ENCODE measurements around the gene PTPRJ.

Gene PTPRJ

DNA sequence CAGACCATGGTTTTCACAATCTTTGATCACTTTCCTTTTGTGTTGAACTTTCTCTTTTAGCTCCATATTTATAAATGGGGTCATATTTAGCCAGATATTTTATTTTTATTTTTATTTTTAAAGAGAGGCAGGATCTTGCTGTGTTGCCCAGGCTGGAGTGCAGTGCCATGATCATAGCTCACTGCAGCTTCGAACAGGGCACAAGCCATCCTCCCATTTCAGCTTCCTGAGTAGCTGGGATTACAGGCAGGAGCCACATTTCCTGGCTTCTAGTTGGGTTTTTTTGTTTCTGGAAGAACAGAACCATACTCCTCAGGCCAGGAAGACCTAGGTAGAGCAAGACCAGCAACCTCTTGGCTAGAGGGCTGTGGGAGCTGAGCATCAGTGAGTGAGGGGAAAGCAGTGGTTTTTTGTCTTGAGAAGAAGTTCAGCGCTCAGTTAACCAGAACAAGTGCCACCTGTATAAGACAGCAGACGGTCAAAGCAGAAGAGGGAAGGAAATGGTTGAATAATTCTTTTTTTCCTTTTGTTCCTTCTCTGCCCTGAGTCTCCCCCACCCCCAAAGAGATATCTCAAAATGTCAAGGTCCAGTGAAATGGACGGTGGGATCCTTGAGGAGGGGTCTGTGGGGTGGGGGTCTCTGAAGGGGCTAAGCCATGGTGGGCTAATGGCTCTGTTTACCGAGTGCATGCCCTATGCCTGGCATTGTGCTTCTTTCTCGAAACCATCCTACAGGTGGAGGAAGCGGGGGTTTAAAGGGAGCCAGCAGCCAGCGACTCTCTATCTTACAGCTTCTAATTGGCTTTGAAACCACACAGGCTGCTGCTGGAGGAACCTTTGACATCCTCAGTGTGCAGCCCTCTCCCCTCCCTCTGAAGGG, 63.0 kb downstream of the PTPRJ start:
- no peak for DNase-seq

DNA sequence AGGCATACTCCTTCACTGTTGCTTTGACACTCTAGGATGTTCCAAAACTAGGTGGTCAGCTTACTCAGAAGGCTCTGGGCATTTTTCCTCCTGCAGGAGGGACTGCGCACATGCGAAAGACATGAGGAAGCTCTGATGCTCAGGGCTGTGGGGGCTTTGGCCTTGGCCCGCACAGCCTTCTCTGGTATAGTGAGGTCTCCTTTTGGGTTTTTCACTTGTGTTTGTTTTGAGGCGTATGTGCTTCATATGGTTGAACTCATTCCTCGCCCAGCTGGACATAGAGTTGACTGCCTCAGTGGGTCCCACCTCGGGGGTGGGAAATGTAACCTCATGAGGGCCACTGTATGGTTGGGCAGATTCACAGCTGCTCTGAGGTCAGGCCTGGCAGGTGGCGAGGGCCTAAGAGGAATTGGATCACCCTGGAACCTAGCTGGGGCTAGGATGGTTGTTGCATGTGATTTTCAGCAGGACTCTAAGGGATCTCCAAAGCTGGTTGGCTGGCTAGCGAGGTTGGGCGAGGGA, 63.7 kb downstream of the PTPRJ start:
- DNase-seq, result no peak

DNA sequence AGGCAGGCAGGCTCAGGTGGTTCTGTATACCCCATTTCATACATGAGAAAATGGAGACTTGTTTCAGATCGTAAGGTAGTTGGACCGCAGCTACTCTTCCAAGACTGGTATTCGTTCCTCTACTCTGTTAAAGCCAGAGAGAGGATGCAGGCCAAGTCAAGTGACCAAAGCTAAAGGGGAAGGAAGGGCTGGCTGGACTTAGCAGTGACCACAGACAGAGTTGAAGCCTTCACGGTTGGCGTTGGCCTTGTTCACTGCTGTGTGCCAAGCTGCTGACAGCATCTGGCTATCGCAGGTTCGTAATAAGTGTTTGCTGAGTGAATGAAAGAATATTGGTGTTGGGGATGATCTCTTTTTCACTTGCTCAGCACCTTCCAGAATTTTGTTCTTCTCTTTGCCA, 64.2 kb downstream of the PTPRJ start:
- no peak for DNase-seq

DNA sequence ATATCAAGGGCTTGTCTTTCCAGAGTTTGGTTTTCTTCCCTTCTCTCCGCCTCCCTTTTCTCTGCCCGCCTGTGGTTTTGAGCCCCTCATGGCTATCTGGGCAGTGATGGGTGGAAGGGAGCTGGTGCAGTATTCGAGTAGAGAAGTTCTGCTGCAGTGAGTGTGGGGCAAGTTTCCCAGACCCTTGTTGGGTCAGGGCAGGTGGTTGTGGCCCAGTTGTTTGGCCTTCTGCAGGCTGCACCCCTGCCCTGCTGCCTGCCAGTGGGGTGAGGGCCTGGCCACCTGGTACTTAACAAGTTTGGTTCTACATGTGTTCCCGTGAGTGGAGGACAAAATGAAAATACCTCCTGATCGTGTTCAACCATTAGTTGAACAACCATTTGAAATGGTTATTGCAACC, 65.2 kb downstream of the PTPRJ start:
- DNase-seq, result no peak

DNA sequence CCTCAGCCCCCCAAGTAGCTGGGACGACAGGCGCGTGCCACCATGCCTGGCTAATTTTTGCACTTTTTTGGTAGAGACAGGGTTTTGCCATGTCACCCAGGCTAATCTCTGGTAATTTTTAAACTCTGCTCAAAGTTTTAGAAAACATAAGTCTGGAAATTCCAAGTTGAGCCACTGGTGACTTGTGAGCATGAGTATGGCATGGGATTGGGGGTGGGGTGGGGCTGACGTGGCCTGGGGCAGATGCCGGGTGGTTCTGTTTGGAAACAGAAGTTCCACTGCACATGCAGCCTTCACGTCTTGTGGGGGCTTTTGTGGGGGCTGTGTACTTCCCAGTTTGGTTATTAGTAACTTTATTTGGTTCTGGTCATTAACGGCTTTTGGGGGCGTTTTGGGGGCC, 67.3 kb downstream of the PTPRJ start:
- no peak for DNase-seq

DNA sequence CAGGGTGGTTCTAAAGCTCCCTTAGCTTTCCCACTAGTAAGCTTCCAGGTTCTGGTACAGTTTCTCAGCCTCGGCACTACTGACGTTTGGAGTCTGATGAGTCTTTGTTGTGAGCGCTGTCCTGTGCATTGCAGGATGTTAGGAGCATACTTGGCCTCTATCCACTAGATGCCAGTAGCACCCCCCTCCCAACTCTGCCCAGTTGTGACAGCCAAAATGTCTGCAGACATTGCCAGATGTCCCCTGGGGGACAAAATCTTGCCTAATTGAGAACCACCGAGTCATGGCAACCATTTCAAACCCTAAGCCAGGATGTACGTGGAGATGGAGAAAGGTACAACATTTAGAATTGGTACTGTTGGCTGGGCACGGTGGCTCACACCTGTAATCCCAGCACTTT, 68.7 kb downstream of the PTPRJ start:
- DNase-seq, result no peak

DNA sequence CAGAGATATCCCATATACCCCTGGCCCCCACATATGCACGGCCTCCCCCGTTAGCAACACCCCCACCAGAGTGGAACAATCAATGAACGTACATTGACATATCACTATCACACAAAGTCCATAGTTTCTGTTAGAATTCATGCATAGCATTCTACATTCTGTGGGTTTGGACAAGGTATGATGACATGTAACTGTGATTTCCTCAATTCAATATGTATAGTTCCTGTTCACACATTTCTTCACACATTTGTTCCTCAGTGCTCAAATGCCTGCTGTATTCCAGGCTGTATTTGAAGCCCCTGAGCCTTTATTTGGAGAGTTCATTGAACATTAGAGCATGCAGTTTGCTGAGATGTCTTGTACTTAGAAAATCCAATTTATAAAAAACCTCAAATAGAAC, 69.9 kb downstream of the PTPRJ start:
- DNase-seq, result peak; percentile 58

DNA sequence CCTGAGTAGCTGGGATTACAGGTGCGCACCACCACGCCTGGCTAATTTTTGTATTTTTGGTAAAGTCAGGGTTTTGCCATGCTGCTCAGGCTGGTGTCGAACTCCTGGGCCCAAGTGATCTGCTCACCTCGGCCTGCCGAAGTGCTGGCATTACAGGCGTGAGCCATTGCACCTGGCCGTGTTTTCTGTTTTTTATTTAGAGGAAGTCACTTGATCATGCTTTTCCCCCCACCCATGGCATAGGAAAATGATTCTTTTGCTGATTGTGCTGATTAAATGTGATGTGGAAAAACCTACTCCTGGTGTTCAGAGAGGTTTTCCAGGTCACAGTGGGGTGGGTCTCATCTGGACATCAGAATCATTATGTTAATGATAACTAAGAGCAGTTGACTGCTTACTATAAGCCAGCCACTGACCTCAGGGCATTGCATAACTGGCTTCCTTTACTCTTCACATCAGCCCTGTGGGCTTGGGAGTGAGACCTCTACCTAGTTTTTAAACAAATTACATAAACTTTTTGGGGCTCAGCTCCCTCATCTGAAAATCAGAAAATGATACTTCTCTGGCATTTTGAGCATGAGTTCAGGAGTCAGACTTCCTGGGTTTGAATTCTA, 71.0 kb downstream of the PTPRJ start:
- DNase-seq, result no peak

DNA sequence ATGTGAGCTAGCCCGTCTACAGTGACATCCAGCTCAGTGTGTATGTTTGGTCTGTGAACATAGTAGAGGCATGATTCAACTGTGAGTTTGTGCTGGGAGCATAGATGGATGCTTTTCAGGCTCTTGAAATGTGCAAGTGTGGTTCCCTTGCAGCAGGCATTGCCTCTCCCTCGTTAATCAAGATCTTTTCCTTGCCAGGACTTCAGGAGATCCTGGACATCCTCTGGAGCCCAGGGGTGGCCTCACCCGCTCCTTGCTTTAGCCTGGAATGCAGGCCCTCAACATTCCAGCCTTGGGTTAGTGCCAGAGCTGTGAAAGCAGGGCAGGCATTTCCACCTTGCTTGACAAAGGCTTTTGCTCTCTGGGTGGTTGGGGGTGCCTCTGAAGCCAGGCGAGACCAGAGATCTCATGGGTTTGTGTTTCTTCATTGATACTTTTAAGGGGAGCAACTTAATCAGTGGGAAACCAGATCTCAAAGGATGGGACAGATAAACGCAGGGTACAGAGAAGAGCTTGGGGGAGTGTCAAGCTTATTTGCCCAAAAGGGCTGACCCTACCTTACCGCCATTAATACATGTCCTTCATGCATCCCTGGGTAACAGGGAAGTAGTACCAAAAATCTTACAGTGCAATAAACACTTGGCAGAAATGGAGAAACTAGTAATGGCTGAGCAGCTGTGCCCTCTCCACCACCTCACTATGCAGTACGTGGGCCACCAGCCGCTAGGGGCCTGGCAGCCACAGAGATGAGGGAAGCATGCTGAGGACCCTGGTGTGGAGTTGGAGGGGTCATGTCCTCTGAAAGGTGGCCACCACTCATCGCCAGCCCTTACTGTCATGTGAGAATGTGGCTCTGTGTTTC, 72.1 kb downstream of the PTPRJ start:
- no peak for DNase-seq

DNA sequence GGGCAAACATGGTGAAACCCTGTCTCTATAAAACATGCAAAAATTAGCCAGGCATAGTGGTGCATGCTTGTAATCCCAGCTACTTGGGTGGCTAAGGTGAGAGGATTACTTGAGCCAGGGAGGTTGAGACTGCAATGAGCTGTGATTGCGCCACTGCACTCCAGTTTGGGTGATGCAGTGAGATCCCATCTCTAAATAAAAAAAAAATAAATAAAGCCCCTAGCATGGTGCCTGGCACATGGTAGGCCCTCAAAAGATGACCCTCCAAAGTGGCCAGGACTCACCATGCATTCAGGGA, 74.6 kb downstream of the PTPRJ start:
- DNase-seq, result no peak

DNA sequence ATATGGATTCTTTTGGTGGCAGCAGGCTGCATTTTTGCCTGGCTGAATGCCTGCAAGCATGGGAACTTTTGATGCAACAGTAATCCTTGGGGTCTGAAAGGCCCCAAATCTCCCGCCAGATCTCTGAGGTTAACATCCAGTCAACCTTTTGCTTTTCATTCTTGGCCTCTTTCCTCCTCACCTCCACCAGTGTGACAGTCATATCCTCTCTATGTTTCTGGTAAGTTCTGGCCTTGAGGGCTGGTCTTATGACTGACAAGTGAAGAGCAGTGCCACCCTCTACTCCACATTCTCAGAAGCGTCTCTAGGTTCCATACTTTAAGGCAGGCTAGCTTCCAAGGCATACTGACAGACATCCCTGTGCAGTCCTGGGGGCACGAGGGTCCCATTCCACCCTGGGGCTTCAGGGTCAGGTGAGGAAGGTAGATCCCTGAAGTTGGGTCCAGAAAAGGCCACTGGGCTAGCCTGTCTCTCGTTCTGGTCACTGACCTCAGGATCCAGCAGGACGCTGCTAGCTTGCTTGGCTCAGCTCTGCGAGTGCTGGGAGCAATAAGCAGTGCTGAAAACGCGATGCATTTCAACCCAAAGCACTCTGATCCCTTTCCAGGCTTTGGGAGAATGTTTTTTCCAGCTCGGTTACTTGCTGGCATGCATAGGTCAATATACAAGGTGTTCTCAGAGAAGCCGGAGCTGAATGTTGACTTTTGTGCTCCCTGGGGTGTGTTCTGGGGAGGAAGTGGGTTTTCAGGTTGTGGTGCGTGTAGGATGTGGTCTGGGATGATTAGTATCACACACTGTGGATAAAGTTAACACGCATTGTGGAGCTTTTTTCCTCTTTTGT, 75.2 kb downstream of the PTPRJ start:
- DNase-seq, result peak; percentile 18

DNA sequence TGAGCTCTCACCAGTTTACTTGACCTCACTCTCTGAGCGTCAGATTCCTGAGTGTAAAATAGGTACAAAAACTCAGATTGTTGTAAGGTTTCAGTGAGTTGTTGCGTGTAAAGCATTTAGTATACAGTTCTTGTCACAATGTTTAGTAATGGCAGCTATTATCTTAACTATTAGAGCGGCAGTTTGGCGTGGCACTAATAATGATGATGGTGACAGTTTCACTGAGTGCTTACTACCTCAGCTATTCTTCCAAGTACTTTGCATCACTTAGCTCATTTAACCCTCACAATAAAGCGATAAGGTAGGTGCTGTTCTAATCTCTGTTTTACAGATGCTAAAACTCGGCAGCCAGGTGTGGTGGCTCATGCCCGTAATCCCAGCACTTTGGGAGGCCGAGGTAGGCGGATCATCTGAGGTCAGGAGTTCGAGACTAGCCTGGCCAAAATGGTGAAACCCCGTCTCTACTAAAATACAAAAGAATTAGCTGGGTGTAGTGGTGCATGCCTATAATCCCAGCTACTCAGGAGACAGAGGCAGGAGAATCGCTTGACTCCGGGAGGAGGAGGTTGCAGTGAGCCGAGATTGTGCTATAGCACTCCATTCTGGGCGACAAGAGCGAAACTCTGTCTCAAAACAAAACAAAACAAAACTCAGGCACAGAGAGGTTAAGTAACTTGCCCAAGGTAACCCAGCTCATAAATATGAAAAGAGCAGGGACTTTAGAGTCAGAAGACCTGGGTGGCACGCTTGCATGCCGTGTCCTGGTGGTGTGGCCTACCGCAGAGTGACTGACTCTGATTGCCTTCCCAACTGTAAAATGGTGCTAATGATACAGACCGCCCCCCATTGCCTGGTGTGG, 76.2 kb downstream of the PTPRJ start:
- DNase-seq, result no peak

DNA sequence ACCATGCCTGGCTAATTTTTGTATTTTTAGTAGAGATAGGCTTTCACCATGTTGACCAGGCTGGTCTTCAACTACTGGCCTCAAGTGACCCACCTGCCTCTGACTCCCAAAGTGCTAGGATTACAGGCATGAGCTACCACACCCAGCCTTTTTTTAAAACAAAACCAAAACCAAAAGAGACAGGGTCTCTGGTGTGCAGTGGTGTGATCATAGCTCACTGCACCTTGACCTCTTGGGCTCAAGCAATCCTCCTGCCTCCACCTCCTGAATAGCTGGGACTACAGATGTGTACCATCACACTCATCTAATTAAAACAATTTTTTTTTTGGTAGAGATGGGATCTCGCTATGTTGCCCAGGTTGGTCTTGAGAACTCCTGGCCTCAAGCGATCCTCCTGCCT, 77.7 kb downstream of the PTPRJ start:
- no peak for DNase-seq

DNA sequence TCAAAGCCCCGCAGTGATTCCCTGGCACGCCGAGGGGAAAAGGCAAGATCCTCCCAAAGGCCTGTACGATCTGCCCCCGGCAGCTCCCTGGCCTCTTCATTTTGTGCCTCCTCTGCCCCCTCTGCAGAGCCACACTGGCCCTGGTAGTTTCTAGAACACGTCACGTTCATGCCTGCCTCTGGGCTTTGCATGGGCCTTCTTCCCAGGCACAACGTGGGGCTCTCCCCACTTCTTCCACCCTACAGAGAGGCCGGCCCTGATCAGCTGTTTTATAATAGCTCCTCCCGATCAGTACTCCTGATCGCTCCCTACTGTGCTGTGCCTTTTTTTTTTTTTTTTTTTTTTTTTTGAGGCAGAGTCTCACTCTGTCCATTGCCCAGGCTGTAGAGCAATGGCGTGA, 78.4 kb downstream of the PTPRJ start:
- DNase-seq, result no peak

DNA sequence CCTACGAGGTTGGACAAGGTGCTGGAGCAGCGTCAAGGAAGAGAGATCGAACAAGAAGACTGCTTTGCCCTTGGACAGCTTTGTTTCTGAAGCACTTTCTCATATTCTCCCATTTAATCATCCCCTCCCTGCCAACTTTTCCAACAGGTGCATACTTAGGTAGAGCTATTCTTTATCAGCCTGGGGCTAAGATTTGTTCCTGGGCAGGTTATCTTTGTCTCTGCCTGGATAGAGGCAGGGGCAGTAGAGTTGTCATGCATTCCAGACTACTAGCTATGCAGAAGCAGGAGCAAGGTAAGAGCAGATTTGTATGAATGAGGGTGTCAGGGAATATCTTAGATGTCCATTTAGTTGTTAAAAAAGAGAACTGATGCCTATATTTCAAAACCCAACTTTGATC, 82.3 kb downstream of the PTPRJ start:
- no peak for DNase-seq

DNA sequence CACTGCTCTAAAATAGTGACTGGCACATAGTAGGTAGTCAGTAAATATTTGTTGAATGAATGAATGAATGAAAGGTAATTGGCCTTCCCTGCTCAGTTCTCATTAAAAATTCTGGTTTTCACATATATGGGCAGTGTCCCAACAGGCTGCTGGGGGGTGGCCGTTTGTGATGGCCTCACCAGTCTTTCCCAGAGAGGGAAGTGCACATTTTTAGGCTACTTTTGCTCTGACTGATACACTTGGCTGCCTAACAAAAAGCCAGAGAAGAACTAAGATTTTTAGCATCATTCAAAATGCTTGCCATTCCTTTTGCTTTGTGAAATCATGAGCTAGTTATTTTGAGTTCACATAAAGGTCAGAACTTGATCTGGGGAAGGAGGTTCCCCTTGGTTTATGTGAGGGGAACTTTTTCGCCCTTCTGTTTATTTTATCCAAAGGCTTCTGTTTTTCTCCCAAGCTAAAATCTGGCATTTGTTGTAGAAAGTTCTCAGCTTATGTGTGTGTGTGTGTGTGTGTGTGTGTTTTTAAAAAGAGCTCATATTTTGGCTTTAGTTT, 83.1 kb downstream of the PTPRJ start:
- no peak for DNase-seq

DNA sequence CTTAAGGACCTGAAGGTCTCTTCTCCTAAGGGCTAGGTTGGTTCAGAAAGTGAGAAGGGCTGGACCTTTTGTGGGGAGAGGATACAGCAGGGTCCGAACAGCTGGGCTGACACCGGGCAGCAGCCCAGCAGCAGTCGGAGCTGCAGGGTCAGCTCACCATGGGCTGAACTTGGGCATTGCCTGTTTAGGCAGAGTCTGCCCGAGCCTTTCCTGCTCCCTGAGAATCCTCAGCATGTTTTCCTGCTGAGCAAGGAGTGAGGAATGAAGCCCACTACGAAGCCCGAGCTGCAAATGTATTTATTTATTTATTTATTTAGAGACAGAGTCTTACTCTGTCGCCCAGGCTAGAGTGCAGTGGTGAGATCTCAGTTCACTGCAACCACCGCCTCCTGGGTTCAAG, 83.9 kb downstream of the PTPRJ start:
- no peak for DNase-seq

DNA sequence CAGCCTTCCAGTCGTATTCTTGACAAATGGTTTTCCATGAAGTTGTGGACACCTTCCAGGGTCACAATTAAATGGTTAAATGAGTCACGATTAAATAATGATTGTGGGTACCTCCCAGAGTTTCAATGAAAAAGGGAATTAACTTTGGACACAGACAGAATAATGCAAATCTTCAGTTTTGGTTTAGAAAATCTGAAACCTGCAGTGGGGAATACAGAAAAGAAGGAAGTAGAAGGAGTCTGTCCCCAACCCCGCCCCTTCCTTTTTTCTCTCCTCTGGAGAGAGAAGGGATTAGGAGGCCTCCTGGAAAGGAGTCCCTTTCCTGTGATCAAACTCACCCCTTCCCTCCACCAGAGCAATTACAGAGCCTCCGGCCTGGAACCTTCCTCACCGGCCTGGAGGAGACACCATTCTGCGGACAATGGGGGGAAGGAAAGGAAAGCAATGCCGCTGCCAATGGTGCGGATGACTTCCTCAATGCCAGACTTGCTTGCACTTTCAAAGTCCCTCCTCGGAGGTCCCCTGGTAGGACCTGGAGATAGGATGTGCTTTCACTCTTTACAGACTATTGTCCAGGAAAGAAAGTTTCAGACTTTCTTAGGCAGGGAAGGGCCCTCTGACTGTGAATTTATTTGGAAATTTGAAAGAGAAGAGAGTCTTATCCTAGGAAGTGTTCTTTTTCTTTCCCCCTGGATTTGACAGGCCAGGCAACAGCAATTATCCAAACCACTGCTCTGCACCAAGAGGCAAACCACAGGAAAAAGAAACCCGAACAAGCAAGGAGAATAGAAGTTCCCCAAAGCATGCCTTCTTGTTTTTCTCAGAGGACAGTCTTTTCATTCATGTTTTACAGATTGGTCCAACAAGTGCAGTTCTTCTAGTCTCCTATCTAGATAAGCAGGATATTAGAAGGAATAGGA, 86.8 kb downstream of the PTPRJ start:
- no peak for DNase-seq

DNA sequence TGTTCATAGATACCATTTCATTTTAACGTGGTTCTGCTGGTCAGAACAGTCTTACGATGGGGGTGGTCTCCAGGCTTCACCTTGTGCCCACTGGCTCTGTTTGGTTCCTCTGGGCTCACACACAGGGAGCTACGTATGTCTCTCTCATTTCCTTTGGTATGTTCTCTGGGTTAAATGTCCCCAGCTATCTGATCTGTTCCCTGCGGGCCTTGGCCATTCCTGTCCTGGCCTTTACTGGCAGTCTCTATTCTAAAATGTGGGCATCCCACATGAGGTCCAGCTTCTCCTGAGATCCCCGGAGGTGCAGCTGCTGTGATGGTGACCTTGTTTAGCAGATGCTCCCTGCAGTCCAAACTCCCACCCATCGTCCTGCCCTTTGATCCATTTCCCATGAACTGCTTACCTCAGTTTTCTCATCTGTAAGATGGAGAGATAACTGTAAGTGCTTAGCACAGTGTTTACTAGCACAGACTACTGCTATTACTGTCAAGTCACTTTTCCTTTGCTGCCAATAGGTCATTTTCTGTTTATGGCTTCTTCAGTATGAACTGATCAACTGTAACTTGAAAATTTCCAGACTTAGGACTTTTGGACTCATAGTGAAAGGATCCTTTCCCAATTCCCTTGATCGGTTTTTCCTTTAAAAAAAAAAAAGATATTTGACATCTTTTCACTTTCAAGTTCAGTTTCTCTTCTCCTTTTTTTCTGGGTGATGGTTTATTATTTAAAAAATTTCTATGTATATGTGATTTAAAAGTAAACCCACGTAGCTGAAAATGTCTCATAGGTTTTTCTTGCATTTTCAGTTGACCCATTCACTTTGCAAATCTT, 92.9 kb downstream of the PTPRJ start:
- no peak for DNase-seq

Data from GF-D8 (cell line).